HUES64 (cell line): Measurements from ENCODE around the gene SYCN.

Experiments used
- H3K27ac ChIP-seq: 2 replicates; pipeline ENCODE4 v1.7.0; 2013; ENCODE audit warnings: low read depth, low read length, inconsistent platforms
- H3K27me3 ChIP-seq: 2 replicates; pipeline ENCODE4 v1.6.1; 2013; ENCODE audit warnings: mild to moderate bottlenecking, low read length; ENCODE audit not compliant: insufficient read depth
- H3K36me3 ChIP-seq: 2 replicates; pipeline ENCODE4 v1.6.1; 2013; ENCODE audit warnings: mild to moderate bottlenecking, low read length; ENCODE audit not compliant: insufficient read depth
- H3K4me1 ChIP-seq: 2 replicates; pipeline ENCODE4 v1.6.1; 2013; ENCODE audit warnings: mild to moderate bottlenecking, low read length, moderate library complexity; ENCODE audit not compliant: insufficient read depth
- H3K4me3 ChIP-seq: 2 replicates; pipeline ENCODE4 v1.5.1; 2013; ENCODE audit warnings: mild to moderate bottlenecking, low read length, moderate library complexity
- H3K9ac ChIP-seq: 2 replicates; pipeline ENCODE4 v1.6.1; 2013; ENCODE audit warnings: mild to moderate bottlenecking, low read depth, low read length
- H3K9me3 ChIP-seq: 2 replicates; pipeline ENCODE4 v1.6.1; 2013; ENCODE audit warnings: low read depth, low read length; ENCODE audit not compliant: insufficient read depth
- WGBS: fragments of 150-250, 120-280 bp; methylation state at CpG from one replicate; pipeline ENCODE4 v1.1.7; 2013; ENCODE audit warnings: missing lambda C conversion rate; 5-methylcytosine and 5-hydroxymethylcytosine counted together

SYCN gene

DNA sequence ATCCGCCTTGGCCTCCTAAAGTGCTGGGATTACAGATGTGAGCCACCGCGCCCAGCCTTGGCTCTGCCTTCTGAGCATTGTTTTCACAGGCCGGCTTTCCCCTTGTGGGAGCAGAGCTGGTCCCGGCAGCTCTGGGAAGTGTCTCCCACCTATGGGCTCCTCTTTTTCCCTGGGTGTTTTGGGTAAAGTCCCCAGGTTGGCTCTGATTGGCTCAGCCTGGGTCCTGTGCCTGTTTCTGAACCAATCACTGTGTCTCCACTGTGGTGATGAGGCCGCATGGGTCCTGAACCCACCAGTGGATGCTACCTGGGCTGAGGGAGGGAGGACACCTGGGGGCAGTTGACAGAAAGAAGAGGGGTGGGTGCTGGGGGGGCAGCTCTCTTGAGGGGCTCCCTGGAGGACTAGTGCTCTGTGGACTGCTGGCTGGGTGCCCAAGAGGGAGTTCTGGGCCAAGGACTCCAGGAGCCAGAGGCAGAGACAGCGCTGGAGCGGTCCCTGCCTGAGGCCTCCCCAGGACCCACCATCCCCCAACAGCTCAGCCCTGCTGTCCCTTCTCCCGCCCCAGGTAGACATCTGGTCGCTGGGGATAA, 26.9 kb downstream of the SYCN start:
- WGBS = 97% methylated on average over 8 of the region's 10 CpGs
- no peak overlapping the region for H3K9ac ChIP-seq
- no peak overlapping the region for H3K27ac ChIP-seq
- H3K27me3 ChIP-seq = no peaks in the 10 kb centered on the region
- H3K4me3 ChIP-seq = no peak overlapping the region
- H3K4me1 ChIP-seq = no peaks in the 10 kb centered on the region
- H3K9me3 ChIP-seq = no peaks in the 10 kb centered on the region
- H3K36me3 ChIP-seq = peaks cover 37% of the 10 kb centered on the region

DNA sequence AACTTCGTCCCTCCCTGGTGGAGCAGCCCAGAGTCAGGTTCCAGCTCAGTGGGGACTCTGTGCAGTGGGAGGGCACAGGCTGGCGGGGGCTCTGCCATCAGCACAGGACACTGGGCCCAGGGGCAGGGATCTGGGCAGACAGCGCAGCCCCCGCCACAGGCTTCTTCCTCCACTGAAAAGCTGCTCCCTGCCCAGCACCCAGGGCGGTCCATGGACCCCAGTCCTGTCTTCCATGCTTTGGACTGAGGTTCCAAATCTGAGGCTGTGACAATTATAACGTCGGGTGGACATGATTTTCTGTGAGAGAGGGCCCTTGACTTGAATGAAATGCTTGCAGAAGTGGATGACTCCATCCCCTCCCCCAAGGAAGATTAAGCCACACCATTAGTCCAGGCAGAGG, 28.5 kb downstream of the SYCN start:
- H3K9ac ChIP-seq = no peak overlapping the region
- H3K36me3 ChIP-seq = peaks cover 43% of the 10 kb centered on the region
- H3K27me3 ChIP-seq = no peaks in the 10 kb centered on the region
- H3K4me1 ChIP-seq = no peaks in the 10 kb centered on the region
- H3K4me3 ChIP-seq = no peak overlapping the region
- H3K9me3 ChIP-seq = no peaks in the 10 kb centered on the region
- WGBS = 94% methylated on average over 7 of the region's 7 CpGs
- no peak overlapping the region for H3K27ac ChIP-seq

DNA sequence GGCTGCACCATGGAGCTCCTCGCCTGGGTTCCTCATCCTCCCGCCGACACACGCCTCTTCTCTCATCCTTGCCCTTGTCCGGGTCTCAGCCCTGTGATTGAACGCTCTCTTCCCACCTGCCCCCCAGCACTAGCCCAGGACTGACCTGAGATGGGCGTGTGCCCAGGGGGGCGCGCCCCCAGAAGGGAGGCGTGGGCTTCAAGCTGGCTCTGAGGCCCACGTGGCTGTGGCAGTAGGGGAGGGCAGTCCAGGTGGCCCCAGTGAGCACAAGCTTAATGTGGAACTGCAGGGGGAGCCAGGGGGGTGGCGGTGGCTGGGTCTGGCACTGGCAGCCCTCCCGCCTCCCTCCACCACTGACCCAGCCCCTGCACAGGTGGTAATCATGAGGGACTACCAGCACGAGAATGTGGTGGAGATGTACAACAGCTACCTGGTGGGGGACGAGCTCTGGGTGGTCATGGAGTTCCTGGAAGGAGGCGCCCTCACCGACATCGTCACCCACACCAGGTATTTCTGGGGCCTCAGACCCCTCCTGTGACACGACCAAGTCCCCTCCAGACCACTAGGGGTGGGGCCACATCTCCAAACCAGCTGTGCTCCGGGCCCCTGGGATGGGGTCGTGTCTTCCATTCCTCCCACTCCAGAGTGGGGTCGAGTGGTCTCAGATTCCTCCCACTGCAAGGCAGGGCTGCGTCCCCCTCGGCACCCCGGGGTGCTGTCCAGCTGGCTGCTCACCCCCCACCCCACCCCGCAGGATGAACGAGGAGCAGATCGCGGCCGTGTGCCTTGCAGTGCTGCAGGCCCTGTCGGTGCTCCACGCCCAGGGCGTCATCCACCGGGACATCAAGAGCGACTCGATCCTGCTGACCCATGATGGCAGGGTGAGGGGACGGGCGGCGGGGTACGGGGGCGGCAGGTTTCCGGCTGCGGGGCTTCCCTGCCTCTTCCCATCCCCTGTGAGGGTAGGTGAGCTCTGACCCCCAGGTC, 29.2 kb downstream of the SYCN start:
- H3K9me3 ChIP-seq = no peaks in the 10 kb centered on the region
- H3K36me3 ChIP-seq = peaks cover 41% of the 10 kb centered on the region
- WGBS = 96% methylated on average over 43 of the region's 43 CpGs
- H3K4me1 ChIP-seq = no peaks in the 10 kb centered on the region
- H3K4me3 ChIP-seq = no peak overlapping the region
- H3K27me3 ChIP-seq = no peaks in the 10 kb centered on the region
- no peak overlapping the region for H3K27ac ChIP-seq
- H3K9ac ChIP-seq = no peak overlapping the region

- Histone ChIP-seq H3K9ac (no peak overlapping the region), H3K9me3 (no peaks in the 10 kb centered on the region), H3K27me3 (no peaks in the 10 kb centered on the region), H3K27ac (no peak overlapping the region), H3K4me1 (no peaks in the 10 kb centered on the region), H3K4me3 (no peak overlapping the region), H3K36me3 (peaks cover 39% of the 10 kb centered on the region)
- WGBS = 93% methylated on average over 16 of the region's 16 CpGs
Measured at GRCh38 chr19:39174142-39174541, 29.9 kb downstream of the SYCN start.

DNA sequence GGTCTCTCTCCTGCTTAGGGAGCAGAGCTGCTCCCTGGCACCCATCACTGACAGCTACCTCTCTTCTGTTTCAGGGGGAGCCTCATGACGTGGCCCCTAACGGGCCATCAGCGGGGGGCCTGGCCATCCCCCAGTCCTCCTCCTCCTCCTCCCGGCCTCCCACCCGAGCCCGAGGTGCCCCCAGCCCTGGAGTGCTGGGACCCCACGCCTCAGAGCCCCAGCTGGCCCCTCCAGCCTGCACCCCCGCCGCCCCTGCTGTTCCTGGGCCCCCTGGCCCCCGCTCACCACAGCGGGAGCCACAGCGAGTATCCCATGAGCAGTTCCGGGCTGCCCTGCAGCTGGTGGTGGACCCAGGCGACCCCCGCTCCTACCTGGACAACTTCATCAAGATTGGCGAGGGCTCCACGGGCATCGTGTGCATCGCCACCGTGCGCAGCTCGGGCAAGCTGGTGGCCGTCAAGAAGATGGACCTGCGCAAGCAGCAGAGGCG, 30.5 kb downstream of the SYCN start:
- Histone ChIP-seq H3K9me3 (no peaks in the 10 kb centered on the region), H3K27me3 (no peaks in the 10 kb centered on the region), H3K36me3 (peaks cover 36% of the 10 kb centered on the region), H3K4me3 (no peak overlapping the region), H3K9ac (no peak overlapping the region), H3K27ac (no peak overlapping the region), H3K4me1 (no peaks in the 10 kb centered on the region)
- WGBS = 93% methylated on average over 25 of the region's 25 CpGs

- no peak overlapping the region for H3K9ac ChIP-seq
- H3K27ac ChIP-seq = no peak overlapping the region
- WGBS = 95% methylated on average over 45 of the region's 45 CpGs
- H3K36me3 ChIP-seq = peaks cover 29% of the 10 kb centered on the region
- H3K4me1 ChIP-seq = 0 out of 2 replicates have a peak, but pooled peaks cover under 1% of the 10 kb centered on the region
- no peaks in the 10 kb centered on the region for H3K9me3 ChIP-seq
- H3K4me3 ChIP-seq = no peak overlapping the region
- H3K27me3 ChIP-seq = no peaks in the 10 kb centered on the region
Measured at GRCh38 chr19:39172700-39173501, 31.2 kb downstream of the SYCN start.

GRCh38 chr19:39171479-39172465, 32.3 kb downstream of the SYCN start:
- WGBS = 91% methylated on average over 27 of the region's 27 CpGs
- H3K36me3 ChIP-seq = peaks cover 19% of the 10 kb centered on the region
- no peak overlapping the region for H3K9ac ChIP-seq

DNA sequence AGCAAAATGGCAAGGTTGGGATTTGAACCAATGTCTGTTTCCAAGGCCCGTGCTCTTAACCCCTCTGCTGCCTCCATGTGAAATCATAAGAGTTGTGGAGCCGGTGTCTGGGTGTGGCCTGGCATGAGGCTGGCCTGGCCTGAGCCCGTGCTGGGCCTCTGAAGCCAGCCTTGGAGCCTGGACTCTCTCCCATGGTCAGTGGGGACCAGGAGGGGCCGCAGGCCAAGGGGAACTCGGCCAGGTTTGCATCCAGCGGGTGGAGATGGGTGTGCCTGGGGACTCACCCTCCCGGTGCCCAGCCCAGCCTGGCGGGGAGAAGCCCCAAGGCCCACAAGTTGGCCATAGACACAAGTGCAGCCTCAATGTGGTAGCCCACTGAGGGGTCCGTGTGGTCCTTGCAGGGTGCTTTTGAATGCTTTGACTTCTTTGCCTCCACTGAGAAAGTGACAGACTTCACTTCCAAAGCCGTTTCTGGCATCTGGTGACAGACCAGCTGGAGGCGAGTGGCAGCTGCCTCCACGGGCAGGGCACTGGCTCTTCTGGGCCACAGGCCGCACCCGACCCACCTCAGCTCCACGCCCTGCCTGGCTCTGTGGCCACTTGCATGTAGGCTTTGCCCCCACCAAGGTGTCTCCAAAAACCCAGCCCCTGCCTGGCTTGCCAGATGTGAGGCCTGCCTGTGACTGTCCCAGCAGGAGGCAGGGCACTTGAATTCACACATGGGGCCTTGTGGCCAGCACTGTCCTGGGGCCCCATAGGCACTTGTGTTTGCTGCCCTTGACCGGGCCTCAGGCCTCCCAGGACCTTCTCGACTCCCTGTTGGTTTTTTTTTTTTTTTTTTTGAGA, 33.5 kb downstream of the SYCN start:
- WGBS = 90% methylated on average over 17 of the region's 17 CpGs
- Histone ChIP-seq H3K27ac (no peak overlapping the region), H3K9ac (no peak overlapping the region)

More at GRCh38 chr19:39171479-39172465, 32.3 kb downstream of the SYCN start:
- no peak overlapping the region for H3K4me3 ChIP-seq
- H3K27me3 ChIP-seq = no peaks in the 10 kb centered on the region
- no peak overlapping the region for H3K27ac ChIP-seq
- H3K9me3 ChIP-seq = no peaks in the 10 kb centered on the region
- peaks cover 10% of the 10 kb centered on the region; the same call in 1 of the 2 replicates for H3K4me1 ChIP-seq

GRCh38 chr19:39169143-39169810, 34.8 kb downstream of the SYCN start:
- H3K27ac ChIP-seq = no peak overlapping the region
- H3K4me1 ChIP-seq = peaks cover 13% of the 10 kb centered on the region; the same call in 1 of the 2 replicates
- H3K27me3 ChIP-seq = no peaks in the 10 kb centered on the region
- no peaks in the 10 kb centered on the region for H3K9me3 ChIP-seq
- H3K4me3 ChIP-seq = no peak overlapping the region
- WGBS = 92% methylated on average over 36 of the region's 36 CpGs
- H3K36me3 ChIP-seq = peaks cover 8% of the 10 kb centered on the region; the same call in 1 of the 2 replicates
- H3K9ac ChIP-seq = no peak overlapping the region

More for the DNA sequence above, 33.5 kb downstream of the SYCN start:
- peaks cover 13% of the 10 kb centered on the region; the same call in 1 of the 2 replicates for H3K4me1 ChIP-seq
- no peak overlapping the region for H3K4me3 ChIP-seq
- no peaks in the 10 kb centered on the region for H3K27me3 ChIP-seq
- H3K9me3 ChIP-seq = no peaks in the 10 kb centered on the region
- peaks cover 8% of the 10 kb centered on the region; the same call in 1 of the 2 replicates for H3K36me3 ChIP-seq
